ENCODE measurements around the gene ZFAND2A. TPM values are rescaled to one million over a fixed set of nuclear protein-coding genes. Genes with fewer than 3 reads are reported as not detected.

ZFAND2A gene
- total and polyA plus RNA-seq, 2 donors (not counting 3 experiments of a cell fraction or from before 2014, with no cell fraction given), result 31.8 to 40.6 TPM

- no peak for TF ChIP-seq MAX (IDR thresholded peaks at IDR 0.05; ENCODE audit: insufficient read depth, insufficient read length)
- TF ChIP-seq FOS (IDR thresholded peaks at IDR 0.05; ENCODE audit: borderline replicate concordance, insufficient read depth, low read length), result no peak
- no peak for TF ChIP-seq CTCF (IDR thresholded peaks at IDR 0.05; ENCODE audit: extremely low read depth in 1 of 2, insufficient read depth in 1 of 2, low read depth in 1 of 2, low read length in 2 of 2)
- TF ChIP-seq EZH2 (IDR thresholded peaks at IDR 0.05; ENCODE audit: borderline replicate concordance, low read depth, low read length, severe bottlenecking), result no peak
- no peak for TF ChIP-seq POLR2A (IDR thresholded peaks at IDR 0.05; ENCODE audit: low read depth, low read length)
- TF ChIP-seq GATA2 (IDR thresholded peaks at IDR 0.05; ENCODE audit: insufficient read depth, insufficient read length, low read depth, low read length), result no peak
- no peak for TF ChIP-seq POLR2AphosphoS5 (IDR thresholded peaks at IDR 0.05; ENCODE audit: insufficient read depth, low read depth, low read length)
- no peak for TF ChIP-seq JUN (IDR thresholded peaks at IDR 0.05; ENCODE audit: borderline replicate concordance, insufficient read depth, insufficient read length, low read depth)
- TF ChIP-seq MYC (IDR thresholded peaks at IDR 0.05; ENCODE audit: low read depth, low read length), result no peak
- dilution Hi-C loops (cut with MboI; ENCODE audit: extremely low pct_ligation_motif_present, low sequenced_read_pairs), result no loop called here
- H3K79me2 ChIP-seq (ENCODE audit: control insufficient read depth, insufficient read depth, low read length), result peaks cover 1% of the 10 kb centered on the region
- H4K20me1 ChIP-seq (replicated peaks; ENCODE audit: control insufficient read depth, extremely low read depth, insufficient read depth, low read length), result no peaks in the 10 kb centered on the region
- no peaks in the 10 kb centered on the region for H3K9me1 ChIP-seq (replicated peaks; ENCODE audit: control insufficient read depth, extremely low read depth, insufficient read depth, low read length)
- intact Hi-C loops (cut with micrococcal nuclease), result no loop called here
- no peak overlapping the region for H3K4me2 ChIP-seq (ENCODE audit: insufficient read depth, low read length)
- ChIA-PET POLR2A (no interaction called here), CTCF (interaction anchor here (0.8 to 1.4 kb wide), 5 partner anchors 16 to 111 kb away, joined by 3 to 10 read pairs (median 5); partner anchors contain the start of gene GPER1)
- H3K9me3 ChIP-seq (replicated peaks; ENCODE audit: control insufficient read depth, insufficient read depth, low read length), result no peaks in the 10 kb centered on the region
- BruUV-seq (replicated peaks), result no TSS peak
- no peak overlapping the region for H3K4me3 ChIP-seq (replicated peaks in 1 of 3; ENCODE audit: insufficient read depth in 1 of 3, low read depth in 1 of 3, low read length in 3 of 3)
- peaks cover 19% of the 10 kb centered on the region for H3K4me1 ChIP-seq (ENCODE audit: control insufficient read depth, extremely low read depth, insufficient read depth, low read length)
- H3K27me3 ChIP-seq (ENCODE audit: control insufficient read depth in 2 of 2, insufficient read depth in 2 of 2, low read length in 2 of 2), result no peaks in the 10 kb centered on the region
- no peaks in the 10 kb centered on the region for H3K36me3 ChIP-seq (ENCODE audit: control insufficient read depth in 2 of 2, extremely low read depth in 1 of 2, insufficient read depth in 2 of 2, low read length in 2 of 2)
- FAIRE-seq (no peak), DNase-seq (ENCODE audit: low read depth, low spot score) (no peak)
- no peak overlapping the region for H3K27ac ChIP-seq (ENCODE audit: insufficient read depth, low read depth, low read length)
- H3K9ac ChIP-seq (replicated peaks; ENCODE audit: extremely low read depth, insufficient read depth, low read length), result no peak overlapping the region
- no peak overlapping the region for H2AFZ ChIP-seq (ENCODE audit: low read depth, low read length)
Observed at GRCh38 chr7:1103789-1104515, 56.0 kb downstream of the ZFAND2A start.
